GM21576 (cell line): ENCODE data around the gene MRNIP.

Experiments used
- ATAC-seq: cut with Tn5 transposase; IDR thresholded peaks from one replicate; pipeline ENCODE4 v1.9.1; 2021; ENCODE audit warnings: mild to moderate bottlenecking, moderate library complexity; ENCODE audit not compliant: unreplicated experiment

MRNIP gene

GRCh38 chr5:179805529-179806249, 52.9 kb downstream of the MRNIP start:
- peak; percentile 25 for ATAC-seq

- ATAC-seq: no peak
Measured at GRCh38 chr5:179805070-179805528, 53.5 kb downstream of the MRNIP start.

GRCh38 chr5:179804555-179804947, 54.1 kb downstream of the MRNIP start:
- no peak for ATAC-seq

- no peak for ATAC-seq
Measured at GRCh38 chr5:179803651-179804554, 54.7 kb downstream of the MRNIP start.

- no peak for ATAC-seq
Measured at GRCh38 chr5:179802950-179803562, 55.6 kb downstream of the MRNIP start.

GRCh38 chr5:179802207-179802883, 56.3 kb downstream of the MRNIP start:
- no peak for ATAC-seq

DNA sequence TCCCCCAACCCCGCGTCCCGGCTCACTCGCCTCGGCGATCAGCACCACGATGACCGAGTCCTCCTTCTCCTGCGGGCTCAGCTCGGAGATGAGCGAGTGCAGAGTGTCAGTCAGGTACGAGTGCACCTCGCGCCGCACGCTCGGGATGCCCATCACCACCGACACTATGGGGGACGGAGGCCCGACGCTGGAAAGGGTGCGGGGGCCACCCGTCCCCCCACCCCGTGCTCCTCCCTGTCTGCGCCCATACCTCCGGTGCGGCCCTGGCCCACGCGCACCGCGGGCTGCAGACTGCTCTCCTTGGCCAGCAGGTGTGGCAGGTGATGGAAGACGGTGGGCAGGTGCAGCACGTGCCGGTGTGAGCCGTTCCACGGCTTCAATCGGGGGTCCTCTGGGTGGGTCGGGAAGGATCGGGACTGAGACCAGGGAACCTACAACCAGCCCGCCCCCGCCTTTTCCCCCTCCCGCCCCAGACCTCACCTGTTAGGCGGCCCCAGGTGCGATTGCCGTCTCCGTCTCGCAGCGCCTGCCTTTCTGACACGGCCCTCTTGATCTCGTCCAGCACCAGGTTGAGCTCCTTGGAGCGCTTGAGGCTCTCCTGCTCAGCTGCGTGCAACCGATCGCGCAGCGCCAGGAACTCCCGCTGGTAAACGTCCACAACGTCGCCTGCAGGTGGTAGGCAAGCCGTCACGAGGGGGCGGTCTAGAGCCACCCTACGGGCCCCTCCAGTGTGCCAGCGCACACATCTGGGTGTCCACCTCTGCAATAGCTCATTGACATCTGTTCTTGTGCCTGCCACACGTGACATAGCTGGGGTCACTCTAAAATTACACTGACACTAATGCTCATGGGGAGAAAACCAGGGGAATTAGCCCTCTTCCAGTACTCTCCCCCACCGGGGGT, 57.1 kb downstream of the MRNIP start:
- peak; percentile 33 for ATAC-seq

DNA sequence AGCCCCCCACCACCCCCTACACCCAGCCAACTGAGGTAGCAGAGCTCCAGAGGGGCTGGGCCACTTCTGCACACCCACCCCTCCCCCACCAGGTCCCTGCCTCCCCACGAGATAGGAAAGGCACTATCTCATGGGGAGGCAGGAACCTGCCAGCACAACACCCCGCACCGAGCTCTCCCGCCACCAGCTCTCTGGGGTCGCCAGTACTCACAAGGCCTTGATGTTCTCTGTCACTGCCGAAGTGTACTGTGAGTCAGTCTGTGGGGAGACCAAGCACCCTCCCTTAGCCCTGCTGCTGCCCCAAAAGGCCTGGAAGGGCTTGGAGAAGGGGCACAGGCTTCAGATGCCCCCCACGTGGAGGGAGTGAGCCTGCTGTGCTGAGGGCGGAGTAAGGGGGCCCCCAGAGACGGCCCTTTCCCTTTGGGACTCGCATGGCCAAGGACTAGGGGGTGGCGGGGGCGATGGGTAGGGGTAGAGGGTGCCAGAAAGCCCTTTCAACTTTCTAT, 57.9 kb downstream of the MRNIP start:
- ATAC-seq: no peak

DNA sequence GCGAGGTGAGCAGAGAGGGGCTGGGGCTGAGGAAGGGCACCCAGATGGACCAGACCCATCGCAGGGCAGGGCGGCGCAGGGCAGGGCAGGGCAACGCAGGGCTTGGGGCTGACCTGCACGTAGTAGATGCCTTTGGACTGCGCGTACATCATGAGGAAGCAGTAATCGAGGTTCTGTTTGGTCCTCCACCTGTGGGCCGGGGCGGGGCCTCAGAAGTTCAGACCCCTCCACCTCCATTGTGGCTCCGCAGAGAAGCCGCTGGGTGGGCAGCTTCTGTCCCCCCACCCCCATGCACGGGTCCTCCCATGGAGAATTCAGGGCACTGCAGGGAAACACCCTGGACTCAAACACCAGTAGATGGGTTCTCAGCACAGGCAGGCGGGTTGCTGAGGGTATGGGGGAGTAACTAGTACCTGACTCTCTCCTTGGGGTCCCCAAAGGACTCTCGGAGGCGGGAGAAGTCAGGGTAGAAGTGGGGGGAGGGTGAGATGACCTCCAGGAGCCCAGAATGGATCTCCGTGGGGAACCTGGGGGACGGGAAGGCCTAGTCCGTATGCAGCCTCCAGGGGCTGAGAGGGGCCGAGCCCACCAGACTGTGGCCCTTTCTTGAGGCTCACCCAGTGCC, 58.4 kb downstream of the MRNIP start:
- no peak for ATAC-seq

GRCh38 chr5:179799644-179799973, 59.0 kb downstream of the MRNIP start:
- no peak for ATAC-seq

- no peak for ATAC-seq
Measured at GRCh38 chr5:179798771-179799643, 59.6 kb downstream of the MRNIP start.

- ATAC-seq: no peak
Measured at GRCh38 chr5:179798144-179798770, 60.4 kb downstream of the MRNIP start.

GRCh38 chr5:179797741-179798140, 60.9 kb downstream of the MRNIP start:
- no peak for ATAC-seq

DNA sequence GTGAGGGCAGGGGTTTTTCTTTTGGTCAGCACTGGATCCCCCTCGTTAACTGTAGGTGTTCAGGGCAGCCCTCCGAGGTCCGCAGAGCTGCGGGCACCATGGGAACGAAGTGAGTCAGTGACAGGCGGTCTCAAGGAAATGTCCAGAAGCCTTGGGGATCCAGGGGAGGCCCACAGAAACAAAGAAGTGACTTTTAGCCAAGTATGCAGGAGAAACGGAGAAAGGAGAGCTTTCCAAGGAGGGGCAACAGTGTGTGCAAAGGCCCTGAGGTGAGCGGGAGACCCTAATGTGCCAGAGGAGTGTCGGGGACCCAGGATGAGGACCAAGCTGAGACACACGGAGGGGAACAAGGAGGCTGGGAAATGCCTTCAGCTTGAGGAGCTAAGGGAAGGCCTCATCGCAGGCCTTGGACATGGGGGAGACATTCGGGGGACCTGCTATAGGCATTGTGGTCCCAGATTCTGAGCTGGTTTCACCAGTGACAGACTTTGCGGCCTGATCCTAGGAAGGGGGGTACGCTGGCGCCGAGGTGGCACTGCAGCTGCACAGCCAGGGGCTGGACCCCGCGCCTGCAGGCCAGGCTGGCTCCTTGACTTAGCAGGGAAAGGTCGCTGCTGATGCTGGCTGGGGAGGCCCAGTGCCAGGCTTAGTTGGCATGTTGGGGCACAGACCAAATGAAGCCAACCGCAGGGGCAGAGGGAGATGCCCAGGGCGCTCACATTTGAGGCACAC, 61.6 kb downstream of the MRNIP start:
- no peak for ATAC-seq

GRCh38 chr5:179795863-179796833, 62.5 kb downstream of the MRNIP start:
- ATAC-seq: peak; percentile 76
